K562 (cell line): ENCODE measurements around the gene GALNT12. TPM values are rescaled to one million over a fixed set of nuclear protein-coding genes. Genes with fewer than 3 reads are reported as not detected.

Source experiments
- ATF2 ChIP-seq: sonication (generic); formaldehyde crosslinking; IDR thresholded peaks from 2 replicates; pipeline ENCODE4 v1.8.1; 2022; ENCODE audit warnings: missing genetic modification reagents
- BACH1 ChIP-seq: fragments of 200-800 bp; sonication (Bioruptor generic); IDR thresholded peaks from 2 replicates; pipeline ENCODE4 v1.6.1; 2016; ENCODE audit warnings: missing genetic modification characterization, missing compliant biosample characterization
- CBFA2T2 ChIP-seq: fragments of 450-650 bp; conservative IDR thresholded peaks from 2 replicates; pipeline ENCODE4 v1.6.1; 2017; ENCODE audit warnings: mild to moderate bottlenecking
- CHD4 ChIP-seq: fragments of 200-600 bp; sonication (generic); IDR thresholded peaks from 3 replicates; pipeline ENCODE4 v1.6.1; 2012; ENCODE audit warnings: low read depth, mild to moderate bottlenecking, mixed read lengths, low read length, inconsistent platforms; ENCODE audit not compliant: insufficient read depth, insufficient replicate concordance, poor library complexity, severe bottlenecking
- CLOCK ChIP-seq: fragments of 250-450 bp; sonication (Bioruptor Pico); IDR thresholded peaks from 2 replicates; pipeline ENCODE4 v1.4.0; 2020; ENCODE audit warnings: mild to moderate bottlenecking, moderate library complexity, borderline replicate concordance
- HBP1 ChIP-seq: fragments of 450-650 bp; formaldehyde crosslinking; IDR thresholded peaks from 2 replicates; pipeline ENCODE4 v1.4.0; 2022; ENCODE audit warnings: missing genetic modification characterization
- KAT7 ChIP-seq: sonication (generic); formaldehyde crosslinking; IDR thresholded peaks from 2 replicates; pipeline ENCODE4 v1.8.0; 2022; ENCODE audit warnings: missing genetic modification reagents, mild to moderate bottlenecking, borderline replicate concordance
- PHTF2 ChIP-seq: fragments of 250-450 bp; sonication (Bioruptor Pico); IDR thresholded peaks from 2 replicates; pipeline ENCODE4 v1.5.0; 2021; ENCODE audit warnings: mild to moderate bottlenecking
- RFX1 ChIP-seq: fragments of 450-650 bp; IDR thresholded peaks from 2 replicates; pipeline ENCODE4 v1.6.1; 2016; ENCODE audit warnings: mild to moderate bottlenecking, moderate library complexity
- SFPQ ChIP-seq: fragments of 200-400 bp; formaldehyde crosslinking; IDR thresholded peaks from 2 replicates; pipeline ENCODE4 v1.6.1; 2017; ENCODE audit warnings: mild to moderate bottlenecking, low read depth, low read length, moderate library complexity
- SMARCA4 ChIP-seq: fragments of 450-650 bp; IDR thresholded peaks from 2 replicates; pipeline ENCODE4 v1.6.1; 2016
- SNIP1 ChIP-seq: fragments of 450-650 bp; IDR thresholded peaks from 2 replicates; pipeline ENCODE4 v1.7.1; 2017; ENCODE audit warnings: low read depth, mild to moderate bottlenecking
- SRSF7 ChIP-seq: fragments of 200-400 bp; formaldehyde crosslinking; optimal IDR thresholded peaks from 2 replicates; pipeline ENCODE3; 2017; ENCODE audit warnings: mild to moderate bottlenecking, low read depth, low read length
- TBP ChIP-seq: optimal IDR thresholded peaks from 2 replicates; pipeline ENCODE3; 2011; ENCODE audit warnings: low read depth, low read length, improper control_type of control experiment
- TFE3 ChIP-seq: fragments of 450-650 bp; formaldehyde crosslinking; IDR thresholded peaks from 2 replicates; pipeline ENCODE4 v1.4.0; 2020; ENCODE audit warnings: mild to moderate bottlenecking, mixed read lengths
- ZC3H4 ChIP-seq: sonication (generic); formaldehyde crosslinking; IDR thresholded peaks from 2 replicates; pipeline ENCODE4 v1.9.0; 2021; ENCODE audit warnings: missing genetic modification reagents, borderline replicate concordance
- ZNF217 ChIP-seq: sonication (generic); formaldehyde crosslinking; IDR thresholded peaks from 2 replicates; pipeline ENCODE4 v1.8.0; 2022; ENCODE audit warnings: mild to moderate bottlenecking, missing genetic modification reagents
- ZNF263 ChIP-seq: sonication (generic); formaldehyde crosslinking; IDR thresholded peaks from 2 replicates; pipeline ENCODE4 v1.8.0; 2022; ENCODE audit warnings: mild to moderate bottlenecking, missing genetic modification reagents, borderline replicate concordance
- ZNF780A ChIP-seq: fragments of 250-450 bp; sonication (Bioruptor Pico); IDR thresholded peaks from 2 replicates; pipeline ENCODE4 v1.5.0; 2021; ENCODE audit warnings: mild to moderate bottlenecking
- polyA plus RNA-seq, 8 experiments: library from polyadenylated mRNA; depleted of rRNA in 4 of 8; stranded (reverse) in 5 of 8; unstranded in 3 of 8; fragments of >200 nt; fragmentation: Nextera tagmentation in 2 of 8; fragmentation: Illumina TruSeq in 1 of 8; extraction: Ambion mirVana in 2 of 8; extraction: Trizol in 1 of 8; gene quantifications; 2 replicates each; pipeline versions ENCODE4 v1.2.1 to v1.2.3, GENCODE V29; 2011 to 2014; ENCODE audit warnings: inconsistent platforms in 1 of 8, missing spikeins in 1 of 8
- total RNA-seq, 7 experiments: library from RNA; depleted of rRNA in 6 of 7; stranded (reverse); fragments of >200 nt in 6 of 7; fragmentation: Illumina TruSeq in 2 of 7; extraction: Trizol in 2 of 7; gene quantifications; 2 replicates each; pipeline versions ENCODE4 v1.2.1 to v1.2.3, GENCODE V29; 2011 to 2021; ENCODE audit warnings: low replicate concordance in 1 of 7

GALNT12 gene
- total and polyA plus RNA-seq, 9 of the 15 experiments (the other 6 are each of a cell fraction or from before 2014, with no cell fraction given) = 29.7 to 82.9 (median 44.2) TPM

- TF ChIP-seq ATF2 (CRISPR knock-in tag) (no peak), SRSF7 (no peak), CBFA2T2 (no peak), CHD4 (no peak), HBP1 (CRISPR knock-in tag) (no peak), BACH1 (tag) (peak; percentile 64; the same call in 1 of the 2 replicates), CLOCK (CRISPR knock-in tag) (no peak), ZNF263 (CRISPR knock-in tag) (no peak), TBP (no peak), SMARCA4 (no peak), SFPQ (no peak), RFX1 (no peak), ZC3H4 (CRISPR knock-in tag) (0 out of 2 replicates have a peak, but pooled peaks have one; percentile 53), TFE3 (CRISPR knock-in tag) (no peak), PHTF2 (no peak), ZNF780A (CRISPR knock-in tag) (no peak), ZNF217 (CRISPR knock-in tag) (no peak), SNIP1 (no peak), KAT7 (no peak)
Observed at GRCh38 chr9:98796364-98797101, 10.9 kb upstream of the GALNT12 start, which contains the start of gene ANKS6 (continued).
